ENCODE measurements around the gene GOLGB1.

DNA sequence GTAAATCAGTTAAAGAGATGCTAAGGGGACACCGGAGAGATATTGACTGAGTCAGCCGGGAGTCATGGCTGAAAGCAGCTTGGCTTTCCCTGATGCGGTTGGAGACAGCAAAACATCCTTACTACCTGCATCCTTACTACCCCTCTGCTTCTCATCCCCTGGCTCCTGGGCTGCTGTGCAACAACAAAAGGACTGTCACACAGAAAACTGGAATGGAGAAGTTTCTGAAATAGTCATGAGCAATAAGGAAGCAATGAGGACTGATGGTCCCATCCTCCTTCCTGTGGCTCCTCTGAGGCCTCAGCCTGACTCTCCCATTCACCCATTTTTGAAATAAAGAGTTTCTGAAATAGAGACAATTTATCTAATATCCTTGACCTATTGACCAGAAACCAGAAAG lies 90.0 kb downstream of the GOLGB1 start:
- TF ChIP-seq CTCF (IDR thresholded peaks at IDR 0.05 in 8 of 11, conservative IDR thresholded peaks at IDR 0.05 in 3 of 11) (no peak), POLR2A (IDR thresholded peaks at IDR 0.05) (no peak)
